IMR-90 (cell line): ENCODE data around the gene DNMT3A. TPM values are rescaled to one million over a fixed set of nuclear protein-coding genes. Genes with fewer than 3 reads are reported as not detected.

Experiments used
- ATAC-seq: fragments of 200-7000 bp; cut with Tn5 transposase; 2 replicates; pipeline ENCODE4 v1.9.1; 2020; ENCODE audit warnings: low read depth, mild to moderate bottlenecking, moderate library complexity
- BruUV-seq: library from RNA; stranded (reverse); fragments of 400-500 nt; replicated peaks from 2 replicates; lab custom pipeline; 2021; lab: Mats Ljungman, UMichigan
- CTCF ChIA-PET: fragments of 300-600 bp; formaldehyde crosslinking; extraction: SDS; loops from one replicate; lab custom pipeline; 2021; ENCODE audit warnings: antibody characterized with exemption; lab: Yijun Ruan, JAX
- POLR2A ChIA-PET: fragments of 300-600 bp; sonication (Branson Sonifier 250); formaldehyde crosslinking; loops from one replicate; lab custom pipeline; 2022; ENCODE audit warnings: antibody characterized with exemption; ENCODE audit not compliant: unreplicated experiment; lab: Charles Lee
- DNase-seq: peaks from one replicate; pipeline ENCODE4 v3.0.0; 2013
- H2AFZ ChIP-seq: replicated peaks from 2 replicates; pipeline ENCODE3; 2013; ENCODE audit warnings: low read length, mild to moderate bottlenecking; ENCODE audit not compliant: poor library complexity
- H2AK5ac ChIP-seq: 2 replicates; pipeline ENCODE4 v1.6.1; 2013; ENCODE audit warnings: low read depth, low read length, inconsistent platforms
- H2AK9ac ChIP-seq: replicated peaks from 2 replicates; pipeline ENCODE3; 2013; ENCODE audit warnings: mild to moderate bottlenecking, low read depth, low read length, moderate library complexity; ENCODE audit not compliant: poor library complexity
- H2BK120ac ChIP-seq: 2 replicates; pipeline ENCODE4 v1.6.1; 2013; ENCODE audit warnings: low read depth, low read length, inconsistent platforms
- H2BK15ac ChIP-seq: 3 replicates; pipeline ENCODE4 v1.6.1; 2013; ENCODE audit warnings: low read depth, low read length, inconsistent platforms
- H2BK20ac ChIP-seq: 2 replicates; pipeline ENCODE4 v1.6.1; 2013; ENCODE audit warnings: low read depth, mild to moderate bottlenecking, inconsistent platforms, low read length, moderate library complexity
- H2BK5ac ChIP-seq: 2 replicates; pipeline ENCODE4 v1.6.1; 2013; ENCODE audit warnings: mild to moderate bottlenecking, low read depth, low read length, inconsistent platforms; ENCODE audit not compliant: poor library complexity, severe bottlenecking
- H3K14ac ChIP-seq: replicated peaks from 2 replicates; pipeline ENCODE4 v1.6.1; 2013; ENCODE audit warnings: low read depth, low read length, inconsistent platforms
- H3K18ac ChIP-seq: 2 replicates; pipeline ENCODE4 v1.6.1; 2013; ENCODE audit warnings: low read depth, low read length, control low read depth
- H3K23ac ChIP-seq: 2 replicates; pipeline ENCODE4 v1.6.1; 2013; ENCODE audit warnings: low read depth, low read length, inconsistent platforms
- H3K27ac ChIP-seq: 2 replicates; pipeline ENCODE4 v1.5.1; 2013; ENCODE audit warnings: mild to moderate bottlenecking, control low read depth, low read length; ENCODE audit not compliant: insufficient read depth
- H3K27me3 ChIP-seq: 2 replicates; pipeline ENCODE4 v1.6.1; 2013; ENCODE audit warnings: low read length; ENCODE audit not compliant: control insufficient read depth, insufficient read depth
- H3K36me3 ChIP-seq: 2 replicates; pipeline ENCODE4 v1.6.1; 2013; ENCODE audit warnings: low read length, mixed read lengths; ENCODE audit not compliant: control insufficient read depth, insufficient read depth
- H3K4ac ChIP-seq: 2 replicates; pipeline ENCODE4 v1.6.1; 2013; ENCODE audit warnings: low read depth, low read length, inconsistent platforms
- H3K4me1 ChIP-seq: 2 replicates; pipeline ENCODE4 v1.6.1; 2013; ENCODE audit warnings: low read length, mixed read lengths; ENCODE audit not compliant: control insufficient read depth, insufficient read depth
- H3K4me2 ChIP-seq: 2 replicates; pipeline ENCODE4 v1.6.1; 2013; ENCODE audit warnings: low read depth, mild to moderate bottlenecking, control low read depth, low read length, moderate library complexity
- H3K4me3 ChIP-seq: 2 replicates; pipeline ENCODE4 v1.5.1; 2013; ENCODE audit warnings: low read depth, mild to moderate bottlenecking, control low read depth, low read length, moderate library complexity; ENCODE audit not compliant: insufficient read depth
- H3K56ac ChIP-seq: 2 replicates; pipeline ENCODE4 v1.6.1; 2013; ENCODE audit warnings: low read length, inconsistent platforms; ENCODE audit not compliant: insufficient read depth; ENCODE audit errors: extremely low read depth
- H3K79me1 ChIP-seq, 2 experiments: 2 replicates each; pipeline ENCODE4 v1.6.1; 2013; ENCODE audit warnings: low read length in 2 of 2, inconsistent platforms in 1 of 2, low read depth in 1 of 2
- H3K9ac ChIP-seq: 2 replicates; pipeline ENCODE4 v1.6.1; 2013; ENCODE audit warnings: low read depth, low read length, control low read depth
- H3K9me1 ChIP-seq: 2 replicates; pipeline ENCODE4 v1.6.1; 2013; ENCODE audit warnings: low read length, inconsistent platforms; ENCODE audit not compliant: insufficient read depth
- H3K9me3 ChIP-seq: 2 replicates; pipeline ENCODE4 v1.6.1; 2013; ENCODE audit warnings: low read length; ENCODE audit not compliant: control insufficient read depth, insufficient read depth
- H4K20me1 ChIP-seq: 2 replicates; pipeline ENCODE4 v1.6.1; 2013; ENCODE audit warnings: low read length, inconsistent platforms; ENCODE audit not compliant: insufficient read depth
- H4K5ac ChIP-seq: 2 replicates; pipeline ENCODE4 v1.6.1; 2013; ENCODE audit warnings: mild to moderate bottlenecking, low read depth, low read length, control low read depth
- H4K8ac ChIP-seq, 2 experiments: 2 replicates each; pipeline ENCODE4 v1.6.1; 2013; ENCODE audit warnings: low read depth in 2 of 2, low read length in 2 of 2, control low read depth in 1 of 2, inconsistent platforms in 1 of 2
- H4K91ac ChIP-seq: 2 replicates; pipeline ENCODE4 v1.6.1; 2013; ENCODE audit warnings: low read depth, low read length, inconsistent platforms; ENCODE audit not compliant: insufficient read depth
- BHLHE40 ChIP-seq: fragments of 150-350 bp; IDR thresholded peaks from 2 replicates; pipeline ENCODE4 v1.6.1; 2016; ENCODE audit warnings: mild to moderate bottlenecking, low read depth, low read length
- CEBPB ChIP-seq: IDR thresholded peaks from 2 replicates; pipeline ENCODE4 v1.6.1; 2012; ENCODE audit warnings: low read depth, low read length, improper control_type of control experiment
- CHD1 ChIP-seq: IDR thresholded peaks from 2 replicates; pipeline ENCODE4 v1.6.1; 2012; ENCODE audit warnings: low read depth, low read length, improper control_type of control experiment
- CTCF ChIP-seq: conservative IDR thresholded peaks from 2 replicates; pipeline ENCODE4 v1.5.1; 2012; ENCODE audit warnings: mild to moderate bottlenecking, low read depth, low read length, improper control_type of control experiment
- ELK1 ChIP-seq: fragments of 150-350 bp; IDR thresholded peaks from 2 replicates; pipeline ENCODE4 v1.6.1; 2016; ENCODE audit warnings: low read depth, mild to moderate bottlenecking, low read length, moderate library complexity, borderline replicate concordance
- FOS ChIP-seq: fragments of 150-350 bp; IDR thresholded peaks from 2 replicates; pipeline ENCODE4 v1.6.1; 2016; ENCODE audit warnings: low read depth, low read length
- MAFK ChIP-seq: IDR thresholded peaks from 2 replicates; pipeline ENCODE4 v1.6.1; 2012; ENCODE audit warnings: low read depth, low read length, improper control_type of control experiment
- MAZ ChIP-seq: IDR thresholded peaks from 2 replicates; pipeline ENCODE4 v1.6.1; 2012; ENCODE audit warnings: low read depth, mild to moderate bottlenecking, low read length, improper control_type of control experiment, moderate library complexity, borderline replicate concordance
- MXI1 ChIP-seq: IDR thresholded peaks from 2 replicates; pipeline ENCODE4 v1.6.1; 2012; ENCODE audit warnings: low read depth, mild to moderate bottlenecking, low read length, moderate library complexity, borderline replicate concordance
- NFE2L2 ChIP-seq: fragments of 150-350 bp; IDR thresholded peaks from 2 replicates; pipeline ENCODE4 v1.6.1; 2016; ENCODE audit warnings: low read depth, mild to moderate bottlenecking, low read length
- POLR2A ChIP-seq: IDR thresholded peaks from 2 replicates; pipeline ENCODE4 v1.6.1; 2012; ENCODE audit warnings: mild to moderate bottlenecking, low read depth, low read length
- RAD21 ChIP-seq: IDR thresholded peaks from 2 replicates; pipeline ENCODE4 v1.6.1; 2012; ENCODE audit warnings: low read length, improper control_type of control experiment
- RCOR1 ChIP-seq: IDR thresholded peaks from 2 replicates; pipeline ENCODE4 v1.6.1; 2012; ENCODE audit warnings: mild to moderate bottlenecking, low read length, improper control_type of control experiment; ENCODE audit not compliant: insufficient replicate concordance
- RFX5 ChIP-seq: IDR thresholded peaks from 2 replicates; pipeline ENCODE4 v1.8.0; 2012; ENCODE audit warnings: low read depth, mild to moderate bottlenecking, low read length, moderate library complexity
- SMC3 ChIP-seq: fragments of 150-350 bp; IDR thresholded peaks from 2 replicates; pipeline ENCODE4 v1.6.1; 2016; ENCODE audit warnings: low read depth, mild to moderate bottlenecking, antibody characterized with exemption, low read length, moderate library complexity
- USF2 ChIP-seq: fragments of 150-350 bp; IDR thresholded peaks from 2 replicates; pipeline ENCODE4 v1.6.1; 2017; ENCODE audit warnings: mild to moderate bottlenecking, antibody characterized with exemption, low read length, low read depth
- WGBS, 2 experiments: methylation state at CpG; one replicate each; pipeline versions ENCODE4 v1.1.5 to v1.1.7; 2013; ENCODE audit warnings: missing lambda C conversion rate in 2 of 2; ENCODE audit not compliant: insufficient read length in 1 of 2; ENCODE audit errors: extremely low coverage in 2 of 2; 5-methylcytosine and 5-hydroxymethylcytosine counted together
- dilution Hi-C: fragments of 300-500 bp; cut with HindIII; formaldehyde crosslinking; loops from one replicate; pipeline ENCODE4 v1.14.3; 2018; ENCODE audit warnings: low sequenced_read_pairs; ENCODE audit not compliant: unreplicated experiment
- in situ Hi-C: fragments of 300-500 bp; cut with MboI; formaldehyde crosslinking; loops from 3 replicates; pipeline ENCODE4 v1.14.3; 2019; ENCODE audit warnings: low sequenced_read_pairs, inconsistent platforms, mixed read lengths
- intact Hi-C: fragments of 100-400 bp; cut with micrococcal nuclease; formaldehyde crosslinking; loops from 2 replicates; pipeline ENCODE4 v1.10.0; 2022
- polyA plus RNA-seq, 3 experiments: library from polyadenylated mRNA; depleted of rRNA; stranded (reverse); fragments of >200 nt; gene quantifications; 2 replicates each; pipeline ENCODE4 v1.2.3, GENCODE V29; 2012; ENCODE audit warnings: low replicate concordance in 1 of 3
- total RNA-seq: library from RNA; depleted of rRNA; stranded (reverse); fragments of >200 nt; gene quantifications from 2 replicates; pipeline ENCODE4 v1.2.3, GENCODE V29; 2012

The DNMT3A gene
- total and polyA plus RNA-seq, 2 of the 4 experiments (the other 2 are of a cell fraction) = 4.4 to 9.7 TPM

- ChIA-PET CTCF (no interaction called here), POLR2A (no interaction called here)
- Histone ChIP-seq H3K56ac (no peak overlapping the region), H4K8ac (no peak overlapping the region), H3K4ac (no peak overlapping the region), H3K4me1 (no peaks in the 10 kb centered on the region), H3K4me3 (no peak overlapping the region), H2BK120ac (no peak overlapping the region), H3K9me1 (no peaks in the 10 kb centered on the region), H3K14ac (no peak overlapping the region), H3K27me3 (peaks cover 5% of the 10 kb centered on the region; the same call in 1 of the 2 replicates), H3K18ac (no peak overlapping the region), H3K27ac (no peak overlapping the region), H2BK15ac (no peak overlapping the region), H2AFZ (peak overlapping the region; percentile 1), H2BK20ac (no peak overlapping the region), H3K4me2 (no peak overlapping the region), H4K5ac (no peak overlapping the region), H3K79me1 (no peaks in the 10 kb centered on the region), H3K23ac (no peak overlapping the region), H2AK5ac (no peak overlapping the region; the same call in 1 of the 2 replicates), H2AK9ac (no peak overlapping the region), H3K9ac (no peak overlapping the region), H4K91ac (no peak overlapping the region), H4K20me1 (no peaks in the 10 kb centered on the region), H3K9me3 (no peaks in the 10 kb centered on the region), H3K36me3 (no peaks in the 10 kb centered on the region), H2BK5ac (no peak overlapping the region)
- intact Hi-C loops = no loop called here
- dilution Hi-C loops = no loop called here
- TF ChIP-seq RAD21 (no peak), ELK1 (no peak), RFX5 (no peak), MXI1 (no peak), BHLHE40 (no peak), CEBPB (no peak), CTCF (no peak), USF2 (no peak), POLR2A (no peak), NFE2L2 (no peak), FOS (no peak), MAFK (no peak), MAZ (no peak), SMC3 (no peak), CHD1 (no peak), RCOR1 (no peak)
- in situ Hi-C loops = no loop called here
- DNase-seq = no peak
- 100% methylated on average over 1 of the region's 5 CpGs; no CpG with 5 or more reads in 1 of the 2 experiments for WGBS, 2 experiments
- BruUV-seq = no TSS peak
- no peak for ATAC-seq
Observed at GRCh38 chr2:25215232-25215631, 126.5 kb downstream of the DNMT3A start.
